ENCODE data around the gene LSM14A. TPM values are rescaled to one million over a fixed set of nuclear protein-coding genes. Genes with fewer than 3 reads are reported as not detected.
A peak's percentile ranks its signal among the peaks of the same experiment; 100 is the strongest.

The LSM14A gene
- polyA plus RNA-seq, 3 donors: 73.2 to 91.8 (median 82.7) TPM

GRCh38 chr19:34220472-34221063 lies 48.3 kb downstream of the LSM14A start:
- Histone ChIP-seq H3K27ac (ENCODE audit: low read depth in 1 of 2, low read length in 2 of 2) (no peak overlapping the region), H4K20me1 (ENCODE audit: insufficient read depth, low read length) (peaks cover 54% of the 10 kb centered on the region), H3K9ac (ENCODE audit: insufficient read depth, low read length, poor library complexity, severe bottlenecking) (no peak overlapping the region), H3K4me2 (replicated peaks; ENCODE audit: extremely low read depth, low read length, poor library complexity, severe bottlenecking) (no peak overlapping the region), H3K4me1 (ENCODE audit: control insufficient read depth in 1 of 2, insufficient read depth in 2 of 2, low read length in 2 of 2) (no peaks in the 10 kb centered on the region), H3K79me2 (ENCODE audit: insufficient read depth, low read length) (peaks cover 5% of the 10 kb centered on the region), H3K4me3 (replicated peaks in 1 of 3; ENCODE audit: low read depth in 2 of 3, low read length in 3 of 3) (no peak overlapping the region), H3K36me3 (replicated peaks in 1 of 2; ENCODE audit: control insufficient read depth in 1 of 2, insufficient read depth in 2 of 2, low read length in 2 of 2) (peaks cover 68 to 94% of the 10 kb centered on the region in 2 donors), H3K9me3 (replicated peaks in 1 of 2; ENCODE audit: control insufficient read depth in 1 of 2, insufficient read depth in 1 of 2, low read length in 2 of 2) (no peaks in the 10 kb centered on the region), H3K27me3 (ENCODE audit: control insufficient read depth in 2 of 2, insufficient read depth in 2 of 2, low read length in 2 of 2) (no peaks in the 10 kb centered on the region), H2AFZ (ENCODE audit: insufficient read depth, low read depth, low read length, poor library complexity, severe bottlenecking) (no peak overlapping the region)
- Mint-ChIP-seq H3K4me3 (no peak overlapping the region), H3K4me1 (peaks cover 14% of the 10 kb centered on the region), H3K9me3 (peaks cover 0 to 2% (median 0%) of the 10 kb centered on the region in 7 donors), H3K27ac (no peak overlapping the region), H3K36me3 (peaks cover 74 to 79% of the 10 kb centered on the region in 2 donors), H3K27me3 (ENCODE audit: low read depth in 3 of 3) (no peaks in the 10 kb centered on the region)
- TF ChIP-seq, protein P1, sequence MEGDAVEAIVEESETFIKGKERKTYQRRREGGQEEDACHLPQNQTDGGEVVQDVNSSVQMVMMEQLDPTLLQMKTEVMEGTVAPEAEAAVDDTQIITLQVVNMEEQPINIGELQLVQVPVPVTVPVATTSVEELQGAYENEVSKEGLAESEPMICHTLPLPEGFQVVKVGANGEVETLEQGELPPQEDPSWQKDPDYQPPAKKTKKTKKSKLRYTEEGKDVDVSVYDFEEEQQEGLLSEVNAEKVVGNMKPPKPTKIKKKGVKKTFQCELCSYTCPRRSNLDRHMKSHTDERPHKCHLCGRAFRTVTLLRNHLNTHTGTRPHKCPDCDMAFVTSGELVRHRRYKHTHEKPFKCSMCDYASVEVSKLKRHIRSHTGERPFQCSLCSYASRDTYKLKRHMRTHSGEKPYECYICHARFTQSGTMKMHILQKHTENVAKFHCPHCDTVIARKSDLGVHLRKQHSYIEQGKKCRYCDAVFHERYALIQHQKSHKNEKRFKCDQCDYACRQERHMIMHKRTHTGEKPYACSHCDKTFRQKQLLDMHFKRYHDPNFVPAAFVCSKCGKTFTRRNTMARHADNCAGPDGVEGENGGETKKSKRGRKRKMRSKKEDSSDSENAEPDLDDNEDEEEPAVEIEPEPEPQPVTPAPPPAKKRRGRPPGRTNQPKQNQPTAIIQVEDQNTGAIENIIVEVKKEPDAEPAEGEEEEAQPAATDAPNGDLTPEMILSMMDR (IDR thresholded peaks at IDR 0.05): peak; percentile 74
- WGBS (ENCODE audit: insufficient coverage): 57% methylated on average over 2 of the region's 4 CpGs
- intact Hi-C loops (cut with micrococcal nuclease): no loop called here
- DNase-seq: peak; percentile 37 to 54 (median 39)

- TF ChIP-seq, protein P1 (IDR thresholded peaks at IDR 0.05): no peak
- Mint-ChIP-seq H3K4me1 (peaks cover 14% of the 10 kb centered on the region), H3K27me3 (ENCODE audit: low read depth in 3 of 3) (no peaks in the 10 kb centered on the region), H3K27ac (no peak overlapping the region), H3K9me3 (peaks cover 0 to 2% (median 0%) of the 10 kb centered on the region in 7 donors), H3K4me3 (no peak overlapping the region), H3K36me3 (peaks cover 79 to 85% of the 10 kb centered on the region in 2 donors)
- peaks cover 5% of the 10 kb centered on the region for H3K79me2 ChIP-seq (ENCODE audit: insufficient read depth, low read length)
- DNase-seq: no peak
- H3K4me2 ChIP-seq (replicated peaks; ENCODE audit: extremely low read depth, low read length, poor library complexity, severe bottlenecking): no peak overlapping the region
- no peaks in the 10 kb centered on the region for H3K4me1 ChIP-seq (ENCODE audit: control insufficient read depth in 1 of 2, insufficient read depth in 2 of 2, low read length in 2 of 2)
- H4K20me1 ChIP-seq (ENCODE audit: insufficient read depth, low read length): peaks cover 66% of the 10 kb centered on the region
- H3K4me3 ChIP-seq (replicated peaks in 1 of 3; ENCODE audit: low read depth in 2 of 3, low read length in 3 of 3): no peak overlapping the region
- H3K27ac ChIP-seq (ENCODE audit: low read depth in 1 of 2, low read length in 2 of 2): no peak overlapping the region
- H3K36me3 ChIP-seq (replicated peaks in 1 of 2; ENCODE audit: control insufficient read depth in 1 of 2, insufficient read depth in 2 of 2, low read length in 2 of 2): peaks cover 68 to 97% of the 10 kb centered on the region in 2 donors
- 100% methylated on average over 1 of the region's 1 CpG for WGBS (ENCODE audit: insufficient coverage)
- H3K9me3 ChIP-seq (replicated peaks in 1 of 2; ENCODE audit: control insufficient read depth in 1 of 2, insufficient read depth in 1 of 2, low read length in 2 of 2): no peaks in the 10 kb centered on the region
- H3K9ac ChIP-seq (ENCODE audit: insufficient read depth, low read length, poor library complexity, severe bottlenecking): no peak overlapping the region
- no peak overlapping the region for H2AFZ ChIP-seq (ENCODE audit: insufficient read depth, low read depth, low read length, poor library complexity, severe bottlenecking)
- no peaks in the 10 kb centered on the region for H3K27me3 ChIP-seq (ENCODE audit: control insufficient read depth in 2 of 2, insufficient read depth in 2 of 2, low read length in 2 of 2)
- intact Hi-C loops (cut with micrococcal nuclease): no loop called here
Measured at GRCh38 chr19:34222386-34222785, 50.1 kb downstream of the LSM14A start.

Measured in CD14-positive monocyte (primary cell).